ENCODE measurements around the gene KLHL22. TPM values are rescaled to one million over a fixed set of nuclear protein-coding genes. Genes with fewer than 3 reads are reported as not detected.
"Not testable (repeated sequence)": the region's sequence is repeated elsewhere in the genome, so short reads cannot be mapped to it uniquely, and the experiment has no call there.

The KLHL22 gene, protein sequence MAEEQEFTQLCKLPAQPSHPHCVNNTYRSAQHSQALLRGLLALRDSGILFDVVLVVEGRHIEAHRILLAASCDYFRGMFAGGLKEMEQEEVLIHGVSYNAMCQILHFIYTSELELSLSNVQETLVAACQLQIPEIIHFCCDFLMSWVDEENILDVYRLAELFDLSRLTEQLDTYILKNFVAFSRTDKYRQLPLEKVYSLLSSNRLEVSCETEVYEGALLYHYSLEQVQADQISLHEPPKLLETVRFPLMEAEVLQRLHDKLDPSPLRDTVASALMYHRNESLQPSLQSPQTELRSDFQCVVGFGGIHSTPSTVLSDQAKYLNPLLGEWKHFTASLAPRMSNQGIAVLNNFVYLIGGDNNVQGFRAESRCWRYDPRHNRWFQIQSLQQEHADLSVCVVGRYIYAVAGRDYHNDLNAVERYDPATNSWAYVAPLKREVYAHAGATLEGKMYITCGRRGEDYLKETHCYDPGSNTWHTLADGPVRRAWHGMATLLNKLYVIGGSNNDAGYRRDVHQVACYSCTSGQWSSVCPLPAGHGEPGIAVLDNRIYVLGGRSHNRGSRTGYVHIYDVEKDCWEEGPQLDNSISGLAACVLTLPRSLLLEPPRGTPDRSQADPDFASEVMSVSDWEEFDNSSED
- total RNA-seq (55.6 TPM), polyA plus RNA-seq (10 to 100 TPM; 40.1 to 48.1 (median 42.4) TPM)

DNA sequence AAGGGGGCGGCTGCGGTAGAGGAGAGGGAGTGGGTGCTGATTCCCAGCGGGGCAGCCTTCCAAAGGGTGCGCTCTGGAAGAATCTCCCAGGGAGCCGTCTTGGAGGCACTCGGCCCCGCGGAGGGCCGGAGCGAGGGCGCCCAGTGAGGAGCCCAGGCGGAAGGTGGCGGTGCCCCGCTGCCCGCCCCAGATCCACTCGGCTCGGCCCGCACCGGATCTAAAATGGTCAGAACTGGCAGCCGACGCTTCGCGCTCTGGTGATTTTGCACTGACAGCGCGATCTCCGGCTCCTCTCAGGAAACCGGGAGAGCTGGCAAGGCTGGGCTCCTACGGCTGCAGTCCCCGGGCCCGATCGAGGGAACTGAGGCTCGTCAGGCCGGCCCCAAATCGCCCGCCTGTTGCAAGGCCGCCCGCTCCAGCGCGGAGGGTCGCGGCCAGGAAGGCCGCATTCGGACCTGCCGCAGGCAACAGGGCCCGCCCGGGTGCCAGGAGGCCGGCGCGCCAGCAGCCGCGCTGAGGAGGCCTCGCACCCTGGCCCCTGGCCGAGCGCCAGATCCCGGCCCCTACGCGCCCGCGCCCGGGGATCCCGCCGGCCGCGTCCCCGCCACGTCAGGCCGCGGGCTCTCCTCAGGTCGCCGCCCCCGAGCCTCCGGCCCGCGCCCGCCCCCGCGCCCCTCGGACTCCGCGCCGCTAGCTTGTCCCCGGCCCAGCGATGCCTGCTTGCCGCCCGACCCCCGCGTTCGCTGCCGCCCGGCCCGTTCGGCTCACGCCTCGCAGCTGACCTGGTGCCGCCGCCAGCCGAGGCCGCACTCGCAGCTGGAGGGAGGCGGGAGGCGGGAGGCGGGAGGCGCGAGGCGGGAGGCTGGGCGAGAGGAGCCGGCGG, at the start of gene KLHL22:
TSS of gene KLHL22 (minus strand) at position 818 of the 883 bp plus-strand sequence. CDS start 6,584 bp downstream, outside the sequence.
- H3K9me3 Mint-ChIP-seq = no peaks in the 10 kb centered on the region
- Histone ChIP-seq H3K36me3 (ENCODE audit: control insufficient read depth, insufficient read depth, low read length) (no peaks in the 10 kb centered on the region), H3K9me3 (ENCODE audit: control insufficient read depth in 2 of 2, low read length in 2 of 2) (no peaks in the 10 kb centered on the region), H3K27me3 (ENCODE audit: control insufficient read depth, insufficient read depth, low read length) (no peaks in the 10 kb centered on the region), H3K4me1 (ENCODE audit: control insufficient read depth, insufficient read depth, low read length, poor library complexity, severe bottlenecking) (peaks cover 58% of the 10 kb centered on the region), H3K4me3 (ENCODE audit: low read depth, low read length) (peak within 1 kb of the TSS; percentile 94), H3K27ac (ENCODE audit: insufficient read depth, low read length, poor library complexity, severe bottlenecking) (peak within 1 kb of the TSS; percentile 95)
- DNase-seq = peak in 2 of 3 donors; percentile 22 to 58
- H3K36me3 Mint-ChIP-seq = no peaks in the 10 kb centered on the region
- peak within 1 kb of the TSS; percentile 48 to 95 (median 93) for H3K27ac Mint-ChIP-seq
- H3K4me1 Mint-ChIP-seq = peaks cover 6 to 70% (median 42%) of the 10 kb centered on the region in 4 donors
- H3K4me3 Mint-ChIP-seq = peak within 1 kb of the TSS; percentile 91 to 95 (median 93)
- peak in 1 of 2 donors; percentile 3 for ATAC-seq (ENCODE audit: low read depth in 2 of 2)
- no peaks in the 10 kb centered on the region for H3K27me3 Mint-ChIP-seq

DNA sequence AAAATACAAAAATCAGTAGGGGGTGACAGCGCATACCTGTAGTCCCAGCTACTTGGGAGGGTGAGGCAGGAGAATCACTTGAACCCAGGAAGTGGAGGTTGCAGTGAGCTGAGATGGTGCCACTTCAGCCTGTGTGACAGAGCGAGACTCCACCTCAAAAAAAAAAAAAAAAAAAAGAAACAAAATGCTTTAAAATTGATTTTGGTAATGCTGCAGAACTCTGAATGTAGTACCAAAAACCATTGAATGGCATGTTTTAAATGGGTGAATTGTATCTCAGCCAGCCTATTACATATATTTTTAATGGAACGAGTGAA, 49.7 kb upstream of the KLHL22 start:
- H3K4me3 ChIP-seq (ENCODE audit: low read depth, low read length); H3K27me3 Mint-ChIP-seq; H3K9me3 ChIP-seq (ENCODE audit: control insufficient read depth in 2 of 2, low read length in 2 of 2); H3K27me3 ChIP-seq (ENCODE audit: control insufficient read depth, insufficient read depth, low read length); H3K9me3 Mint-ChIP-seq; ATAC-seq (ENCODE audit: low read depth in 2 of 2); DNase-seq: not testable (repeated sequence)
- H3K36me3 ChIP-seq (ENCODE audit: control insufficient read depth, insufficient read depth, low read length) = peaks cover 20% of the 10 kb centered on the region
- peak overlapping the region; percentile 56 to 92 (median 86) for H3K27ac Mint-ChIP-seq
- H3K4me1 ChIP-seq (ENCODE audit: control insufficient read depth, insufficient read depth, low read length, poor library complexity, severe bottlenecking) = peaks cover 54% of the 10 kb centered on the region
- H3K4me1 Mint-ChIP-seq = peaks cover 25 to 77% (median 51%) of the 10 kb centered on the region in 4 donors
- peaks cover 31% of the 10 kb centered on the region for H3K36me3 Mint-ChIP-seq
- H3K27ac ChIP-seq (ENCODE audit: insufficient read depth, low read length, poor library complexity, severe bottlenecking) = peak overlapping the region; percentile 33
- H3K4me3 Mint-ChIP-seq = peak overlapping the region in 2 of 4 donors; percentile 41 to 68

DNA sequence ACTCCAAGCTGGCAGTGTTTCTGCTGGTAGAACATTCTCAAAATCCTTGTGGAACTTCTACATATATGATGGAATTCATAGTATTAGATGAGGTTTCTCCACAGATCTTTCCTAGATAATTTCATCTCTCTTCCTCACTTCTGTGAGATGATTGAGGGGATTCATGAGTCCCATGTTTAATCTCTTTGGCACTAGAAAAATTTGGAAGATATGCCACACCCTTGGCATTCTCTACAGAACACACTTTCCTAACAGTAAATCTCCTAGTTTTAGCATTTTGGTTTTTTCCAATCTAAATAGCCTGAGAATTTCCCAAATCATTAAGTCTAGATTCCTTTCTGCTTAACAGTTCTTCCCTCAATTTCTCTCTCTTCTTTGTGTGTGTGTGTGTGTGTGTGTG, 47.1 kb upstream of the KLHL22 start:
- H3K4me1 Mint-ChIP-seq = peaks cover 18 to 58% (median 36%) of the 10 kb centered on the region in 4 donors
- peak overlapping the region in 1 of 4 donors; percentile 15 for H3K4me3 Mint-ChIP-seq
- peak overlapping the region; percentile 19 to 73 (median 70) for H3K27ac Mint-ChIP-seq

DNA sequence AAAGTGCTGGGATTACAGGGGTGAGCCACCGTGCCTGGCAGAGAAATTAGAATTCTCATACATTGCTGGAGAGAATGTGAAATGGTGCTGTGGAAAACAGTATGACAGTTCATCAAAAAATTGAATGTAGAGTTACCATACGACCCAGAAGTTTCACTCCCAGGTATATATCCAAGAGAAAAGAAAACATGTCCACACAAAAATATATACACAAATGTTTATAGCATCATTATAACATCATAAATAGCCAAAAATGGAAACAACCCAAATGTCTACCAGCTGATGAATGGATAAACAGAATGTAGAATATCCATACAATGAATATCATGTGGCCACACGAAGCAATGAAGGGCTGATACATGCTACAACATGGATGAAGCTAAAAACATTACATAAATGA, 46.5 kb upstream of the KLHL22 start:
- Mint-ChIP-seq H3K4me1 (peaks cover 20 to 58% (median 39%) of the 10 kb centered on the region in 4 donors), H3K4me3 (no peak overlapping the region), H3K36me3 (peaks cover 53% of the 10 kb centered on the region), H3K27me3 (no peaks in the 10 kb centered on the region), H3K27ac (peak overlapping the region in 1 of 3 donors; percentile 19), H3K9me3 (no peaks in the 10 kb centered on the region)
- Histone ChIP-seq H3K27me3 (ENCODE audit: control insufficient read depth, insufficient read depth, low read length) (no peaks in the 10 kb centered on the region), H3K27ac (ENCODE audit: insufficient read depth, low read length, poor library complexity, severe bottlenecking) (no peak overlapping the region), H3K4me3 (ENCODE audit: low read depth, low read length) (no peak overlapping the region), H3K36me3 (ENCODE audit: control insufficient read depth, insufficient read depth, low read length) (peaks cover 49% of the 10 kb centered on the region), H3K9me3 (ENCODE audit: control insufficient read depth in 2 of 2, low read length in 2 of 2) (no peaks in the 10 kb centered on the region), H3K4me1 (ENCODE audit: control insufficient read depth, insufficient read depth, low read length, poor library complexity, severe bottlenecking) (peaks cover 22% of the 10 kb centered on the region)
- no peak for DNase-seq
- no peak for ATAC-seq (ENCODE audit: low read depth in 2 of 2)

More for the DNA sequence above, 47.1 kb upstream of the KLHL22 start:
- no peak overlapping the region for H3K27ac ChIP-seq (ENCODE audit: insufficient read depth, low read length, poor library complexity, severe bottlenecking)
- peaks cover 50% of the 10 kb centered on the region for H3K36me3 Mint-ChIP-seq
- ATAC-seq (ENCODE audit: low read depth in 2 of 2) (no peak), DNase-seq (no peak)
- peaks cover 42% of the 10 kb centered on the region for H3K36me3 ChIP-seq (ENCODE audit: control insufficient read depth, insufficient read depth, low read length)
- H3K27me3 Mint-ChIP-seq = no peaks in the 10 kb centered on the region
- no peaks in the 10 kb centered on the region for H3K9me3 Mint-ChIP-seq
- H3K9me3 ChIP-seq (ENCODE audit: control insufficient read depth in 2 of 2, low read length in 2 of 2) = no peaks in the 10 kb centered on the region
- H3K4me1 ChIP-seq (ENCODE audit: control insufficient read depth, insufficient read depth, low read length, poor library complexity, severe bottlenecking) = peaks cover 28% of the 10 kb centered on the region
- H3K4me3 ChIP-seq (ENCODE audit: low read depth, low read length) = no peak overlapping the region
- H3K27me3 ChIP-seq (ENCODE audit: control insufficient read depth, insufficient read depth, low read length) = no peaks in the 10 kb centered on the region

DNA sequence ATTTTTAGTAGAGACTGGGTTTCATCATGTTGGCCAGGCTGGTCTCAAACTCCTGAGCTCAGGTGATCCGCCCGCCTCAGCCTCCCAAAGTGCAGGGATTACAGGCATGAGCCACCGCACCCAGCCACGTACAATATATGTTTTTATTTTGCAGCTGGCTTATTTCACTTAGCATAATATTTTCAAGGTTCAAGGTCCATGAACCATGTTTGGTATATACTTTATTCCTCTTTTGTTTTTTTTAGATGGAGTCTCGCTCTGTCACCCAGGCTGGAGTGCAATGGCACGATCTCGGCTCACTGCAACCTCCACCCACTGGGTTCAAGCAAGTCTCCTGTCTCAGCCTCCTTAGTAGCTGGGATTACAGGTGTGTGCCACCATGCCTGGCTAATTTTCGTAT, 43.3 kb upstream of the KLHL22 start:
- Mint-ChIP-seq H3K36me3 (peaks cover 46% of the 10 kb centered on the region), H3K27ac (peak overlapping the region in 1 of 3 donors; percentile 15), H3K4me1 (peaks cover 12 to 55% (median 29%) of the 10 kb centered on the region in 4 donors)
- H3K4me3 ChIP-seq (ENCODE audit: low read depth, low read length); H3K27ac ChIP-seq (ENCODE audit: insufficient read depth, low read length, poor library complexity, severe bottlenecking); H3K27me3 ChIP-seq (ENCODE audit: control insufficient read depth, insufficient read depth, low read length); ATAC-seq (ENCODE audit: low read depth in 2 of 2); H3K4me3 Mint-ChIP-seq; H3K9me3 ChIP-seq (ENCODE audit: control insufficient read depth in 2 of 2, low read length in 2 of 2); H3K9me3 Mint-ChIP-seq; H3K27me3 Mint-ChIP-seq; DNase-seq; H3K4me1 ChIP-seq (ENCODE audit: control insufficient read depth, insufficient read depth, low read length, poor library complexity, severe bottlenecking): not testable (repeated sequence)
- H3K36me3 ChIP-seq (ENCODE audit: control insufficient read depth, insufficient read depth, low read length) = peaks cover 54% of the 10 kb centered on the region

DNA sequence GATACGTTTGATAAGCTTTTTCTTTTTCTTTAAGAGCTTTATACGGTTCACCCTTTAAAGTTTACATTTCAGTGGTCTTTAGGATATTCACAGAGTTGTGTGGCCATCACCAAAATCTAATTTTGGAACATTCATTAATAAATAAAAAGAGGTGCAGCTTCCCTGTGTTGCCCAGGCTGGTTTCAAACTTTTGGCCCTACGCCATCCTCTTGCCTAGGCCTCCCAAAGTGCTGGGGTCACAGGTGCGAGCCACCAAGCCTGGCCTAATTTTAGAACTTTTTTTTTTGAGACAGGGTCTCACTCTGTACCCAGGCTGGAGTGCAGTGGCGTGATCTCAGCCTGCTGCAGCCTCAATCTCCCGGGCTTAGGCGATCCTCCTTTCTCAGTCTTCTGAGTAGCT, 42.4 kb upstream of the KLHL22 start:
- H3K4me3 Mint-ChIP-seq = peak overlapping the region in 1 of 4 donors; percentile 35
- peaks cover 10 to 60% (median 30%) of the 10 kb centered on the region in 4 donors for H3K4me1 Mint-ChIP-seq
- no peak overlapping the region for H3K27ac ChIP-seq (ENCODE audit: insufficient read depth, low read length, poor library complexity, severe bottlenecking)
- no peaks in the 10 kb centered on the region for H3K27me3 Mint-ChIP-seq
- H3K27me3 ChIP-seq (ENCODE audit: control insufficient read depth, insufficient read depth, low read length) = no peaks in the 10 kb centered on the region
- peaks cover 8% of the 10 kb centered on the region for H3K4me1 ChIP-seq (ENCODE audit: control insufficient read depth, insufficient read depth, low read length, poor library complexity, severe bottlenecking)
- no peak overlapping the region for H3K4me3 ChIP-seq (ENCODE audit: low read depth, low read length)
- peaks cover 58% of the 10 kb centered on the region for H3K36me3 ChIP-seq (ENCODE audit: control insufficient read depth, insufficient read depth, low read length)
- H3K9me3 Mint-ChIP-seq = no peaks in the 10 kb centered on the region
- DNase-seq (no peak), ATAC-seq (ENCODE audit: low read depth in 2 of 2) (no peak)
- peak overlapping the region in 2 of 3 donors; percentile 65 to 80 for H3K27ac Mint-ChIP-seq
- peaks cover 44% of the 10 kb centered on the region for H3K36me3 Mint-ChIP-seq
- no peaks in the 10 kb centered on the region for H3K9me3 ChIP-seq (ENCODE audit: control insufficient read depth in 2 of 2, low read length in 2 of 2)

DNA sequence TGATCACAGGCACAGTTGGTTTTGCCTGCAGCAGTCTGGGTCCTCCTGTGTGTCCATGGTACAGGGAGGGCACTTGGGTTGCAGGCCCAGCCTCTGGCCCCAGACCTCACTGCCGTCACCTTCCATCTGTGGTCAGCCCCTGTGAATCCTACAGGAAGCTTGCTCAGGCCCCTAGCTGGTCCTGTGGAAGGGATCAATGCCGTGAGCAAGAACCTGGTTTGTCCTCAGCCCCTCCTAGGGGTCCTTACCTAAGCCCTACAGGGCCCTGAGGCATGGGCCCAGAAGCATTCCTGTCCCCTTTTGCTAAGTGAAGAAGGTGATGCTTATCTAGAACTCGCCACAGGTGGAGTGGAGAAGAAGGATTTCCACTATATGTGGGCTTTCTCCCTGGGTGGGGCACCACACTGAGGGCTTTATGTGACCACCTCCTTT, 41.7 kb upstream of the KLHL22 start:
- Mint-ChIP-seq H3K36me3 (peaks cover 38% of the 10 kb centered on the region), H3K4me3 (peak overlapping the region in 1 of 4 donors; percentile 35), H3K27me3 (no peaks in the 10 kb centered on the region), H3K27ac (peak overlapping the region; percentile 38 to 80 (median 65)), H3K9me3 (no peaks in the 10 kb centered on the region), H3K4me1 (peaks cover 4 to 60% (median 29%) of the 10 kb centered on the region in 4 donors)
- H3K27ac ChIP-seq (ENCODE audit: insufficient read depth, low read length, poor library complexity, severe bottlenecking) = no peak overlapping the region
- ATAC-seq (ENCODE audit: low read depth in 2 of 2) (no peak), DNase-seq (no peak)
- peaks cover 15% of the 10 kb centered on the region for H3K4me1 ChIP-seq (ENCODE audit: control insufficient read depth, insufficient read depth, low read length, poor library complexity, severe bottlenecking)
- H3K9me3 ChIP-seq (ENCODE audit: control insufficient read depth in 2 of 2, low read length in 2 of 2) = no peaks in the 10 kb centered on the region
- peaks cover 52% of the 10 kb centered on the region for H3K36me3 ChIP-seq (ENCODE audit: control insufficient read depth, insufficient read depth, low read length)
- no peak overlapping the region for H3K4me3 ChIP-seq (ENCODE audit: low read depth, low read length)
- no peaks in the 10 kb centered on the region for H3K27me3 ChIP-seq (ENCODE audit: control insufficient read depth, insufficient read depth, low read length)

Data from CD4-positive, CD25-positive, alpha-beta regulatory T cell (primary cell).